ENCODE measurements around the gene SLC44A3.

SLC44A3 gene

DNA sequence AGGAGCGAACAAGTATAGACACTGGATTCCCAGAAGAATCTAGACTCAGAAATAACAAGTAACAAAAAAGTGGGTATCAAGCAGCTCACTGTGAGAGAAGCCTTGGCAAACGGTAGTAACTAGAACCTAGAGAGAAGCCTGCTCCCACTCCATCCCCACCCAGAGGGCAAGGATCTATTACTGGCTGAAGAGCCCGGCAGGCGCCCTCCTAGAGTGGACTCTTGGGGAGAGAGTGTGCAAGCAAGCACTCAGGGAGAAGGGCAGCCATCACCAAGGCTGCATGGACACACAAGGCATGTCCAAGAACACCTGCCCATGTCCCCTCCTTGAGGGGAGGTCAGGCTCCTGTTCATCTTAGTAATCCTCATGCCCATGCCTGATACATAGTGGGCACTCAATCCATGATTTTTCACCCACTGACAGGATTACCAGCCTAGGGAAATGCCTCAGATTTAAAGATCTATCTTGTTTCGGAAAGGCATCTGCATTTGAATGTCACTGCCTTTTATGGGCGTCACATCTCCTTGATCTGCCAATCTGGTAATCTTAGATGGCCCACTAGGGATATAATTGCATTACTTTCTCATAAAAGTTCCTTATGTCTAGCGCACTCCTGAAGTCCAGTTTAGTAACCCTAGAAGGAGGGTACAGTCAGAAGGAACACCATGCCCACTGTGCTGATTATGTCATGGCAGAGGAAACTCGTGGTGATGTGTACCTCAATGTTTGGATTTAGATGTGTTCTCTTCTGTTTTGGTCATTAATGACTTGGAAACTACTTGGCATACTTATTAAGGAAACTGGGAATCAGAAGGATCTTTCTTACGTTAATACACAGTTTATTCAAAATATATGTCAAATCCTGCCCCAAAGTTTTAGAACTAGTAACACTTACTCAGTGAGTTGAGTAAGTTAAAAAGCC lies 92.4 kb downstream of the SLC44A3 start:
- no peak for ATAC-seq

DNA sequence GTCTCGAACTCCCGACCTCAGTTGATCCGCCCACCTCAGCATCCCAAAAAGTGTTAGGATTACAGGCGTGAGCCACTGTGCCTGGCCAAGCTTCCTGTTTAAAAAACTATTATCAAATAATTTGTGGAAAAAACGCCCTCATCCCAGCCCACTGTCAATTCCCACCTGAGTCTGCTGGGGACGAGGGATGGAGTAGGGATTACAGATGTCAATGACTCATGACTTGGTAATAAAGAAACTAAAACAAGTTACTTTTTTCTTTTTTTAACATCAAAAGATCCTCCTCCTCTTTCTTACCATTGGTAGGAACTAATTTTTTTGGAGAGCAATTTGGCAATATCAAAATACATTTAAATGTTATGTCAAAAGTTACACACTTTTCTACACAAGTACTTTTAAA lies 97.1 kb downstream of the SLC44A3 start:
- ATAC-seq, result no peak

DNA sequence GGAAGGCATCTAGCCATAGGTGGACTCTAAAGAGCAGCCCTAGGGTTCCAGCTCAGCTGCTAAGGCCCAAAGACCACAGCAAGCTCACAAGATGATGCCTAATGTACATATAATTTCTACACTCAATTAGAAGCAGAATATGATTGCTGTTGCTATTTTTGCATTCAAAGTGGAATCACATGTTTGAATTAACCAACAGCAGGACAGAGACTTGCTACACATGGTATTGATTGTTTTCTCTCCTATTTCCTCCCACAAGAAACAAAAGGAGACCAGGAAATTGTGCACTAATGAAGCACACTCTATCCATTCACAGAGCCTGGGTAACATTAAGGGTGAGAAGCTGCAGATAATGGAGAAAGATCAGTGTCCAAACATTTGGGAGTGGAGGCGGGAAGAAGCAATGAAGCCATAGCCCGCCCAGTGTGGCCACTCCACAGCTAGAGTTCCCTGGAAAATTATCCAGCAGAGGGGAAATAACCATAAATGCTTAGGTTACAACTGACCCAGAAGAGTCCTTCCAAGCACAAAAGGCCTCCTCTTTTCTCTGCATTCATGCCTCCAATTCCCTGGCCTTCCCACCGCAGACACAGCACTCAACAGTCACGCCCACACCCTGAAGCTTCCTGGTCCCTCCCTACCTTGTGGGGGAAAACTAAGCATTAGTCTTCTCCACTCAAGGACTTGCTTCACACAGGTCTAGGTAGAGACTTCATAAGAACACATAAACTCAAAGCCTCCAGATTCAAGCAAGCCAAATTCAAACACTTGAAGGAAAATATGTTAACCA lies 99.3 kb downstream of the SLC44A3 start:
- no peak for ATAC-seq

DNA sequence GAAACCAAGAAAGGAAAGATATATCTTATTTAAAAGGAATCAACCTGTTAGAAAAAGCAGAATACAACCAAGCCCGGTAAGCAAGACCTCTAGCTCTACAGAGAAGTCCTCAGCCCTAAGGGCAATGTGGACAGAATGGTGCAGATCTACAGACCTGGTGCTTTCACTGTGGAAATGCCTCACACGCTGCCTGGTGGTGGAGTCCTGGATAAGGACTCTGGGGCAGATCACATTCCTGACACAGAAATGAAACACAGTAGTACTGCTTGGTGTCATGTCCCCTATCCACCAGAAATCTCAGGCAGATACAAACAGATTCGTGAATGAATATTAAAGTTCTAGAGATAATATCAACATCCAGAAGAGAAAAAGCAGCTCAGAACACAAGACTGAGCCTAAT lies 99.9 kb downstream of the SLC44A3 start:
- ATAC-seq, result no peak

DNA sequence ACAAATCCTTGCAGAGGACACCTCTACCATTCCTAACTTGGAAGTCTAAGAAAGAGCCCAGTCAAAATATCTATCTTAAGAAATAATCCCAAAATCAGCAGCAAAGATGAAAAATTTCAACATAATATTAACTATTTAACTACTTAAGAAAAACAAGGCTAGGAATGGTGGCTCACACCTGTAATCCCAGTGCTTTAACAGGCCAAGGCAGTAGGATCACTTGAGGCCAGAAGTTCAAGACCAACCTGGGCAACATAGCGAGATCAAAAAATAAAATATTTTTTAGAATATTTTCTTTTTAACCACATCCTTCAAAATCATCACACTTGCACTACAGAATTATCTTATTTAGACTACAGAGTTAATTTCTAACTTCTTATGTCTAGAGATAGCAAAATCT lies 101.8 kb downstream of the SLC44A3 start:
- ATAC-seq, result no peak

DNA sequence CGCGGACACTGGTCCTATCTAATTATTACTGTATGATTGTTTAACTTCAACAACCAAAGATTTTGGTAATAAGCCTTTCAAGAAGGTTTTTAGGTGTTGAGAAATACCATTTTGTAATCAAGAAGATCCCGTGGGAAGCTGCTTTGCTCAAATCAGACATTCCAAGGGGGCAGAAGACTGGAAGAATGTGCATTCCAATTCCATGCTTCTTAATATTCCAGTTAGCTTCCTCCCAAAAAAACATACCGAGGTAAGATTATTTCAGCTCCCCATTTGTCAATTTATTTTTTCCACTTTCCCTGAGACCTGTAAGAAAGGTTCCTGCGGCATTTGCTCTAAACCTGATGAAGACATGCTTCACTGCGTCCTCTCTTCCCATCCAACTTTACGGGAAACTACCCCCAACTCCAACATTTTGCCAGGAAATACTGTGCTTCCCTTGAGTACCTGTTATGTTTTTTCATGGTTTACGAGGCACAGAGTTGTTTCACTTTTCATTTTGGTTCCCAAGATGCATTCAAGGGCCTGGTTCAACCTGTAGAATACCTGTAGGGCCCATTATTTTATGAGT lies 102.7 kb downstream of the SLC44A3 start:
- ATAC-seq, result no peak

DNA sequence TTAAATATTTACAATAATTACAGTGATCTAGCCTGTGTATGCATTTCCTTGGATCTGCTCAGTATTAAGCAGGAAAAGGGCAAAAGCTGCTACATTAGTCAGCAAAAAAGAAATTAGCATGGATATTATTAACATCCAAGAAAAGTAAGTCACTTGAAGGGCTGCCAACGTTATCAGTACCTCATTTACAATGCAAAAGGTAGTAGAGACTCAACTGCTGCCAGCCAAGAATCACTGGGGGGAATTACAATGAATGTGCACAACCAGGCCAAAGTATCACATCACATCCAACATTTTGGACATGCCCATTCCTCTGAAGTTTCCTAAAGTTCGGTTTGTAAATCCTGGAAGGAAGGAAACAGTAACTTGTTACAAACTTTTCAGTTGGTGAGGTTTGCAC lies 104.8 kb downstream of the SLC44A3 start:
- ATAC-seq, result no peak

DNA sequence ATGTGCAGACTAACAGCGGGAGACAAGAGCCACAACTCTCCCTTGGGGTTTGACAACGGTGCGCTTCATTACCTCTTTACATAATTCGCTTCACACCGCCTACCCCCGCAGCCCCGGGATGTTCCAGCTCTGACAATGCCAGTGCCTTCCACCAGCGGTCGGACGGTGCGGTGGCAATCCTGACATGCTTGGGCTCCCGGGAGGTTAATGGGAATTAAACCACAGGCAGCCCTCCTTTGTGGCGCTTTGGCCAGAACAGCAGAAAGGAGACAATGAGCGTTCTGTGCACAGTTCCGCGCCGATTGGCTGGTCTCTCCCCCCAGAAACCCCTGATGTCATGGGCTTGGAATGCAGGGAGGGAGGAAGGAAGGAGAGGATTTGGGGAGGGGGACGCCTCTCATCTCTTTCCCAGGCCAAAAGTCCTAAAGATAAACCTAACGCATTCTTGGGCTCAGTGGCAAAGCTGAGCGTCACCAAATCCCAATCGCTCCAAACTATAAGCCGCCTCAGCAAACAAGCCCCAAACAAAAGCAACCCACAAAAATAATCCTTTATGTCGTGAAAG lies 105.5 kb downstream of the SLC44A3 start:
- no peak for ATAC-seq

DNA sequence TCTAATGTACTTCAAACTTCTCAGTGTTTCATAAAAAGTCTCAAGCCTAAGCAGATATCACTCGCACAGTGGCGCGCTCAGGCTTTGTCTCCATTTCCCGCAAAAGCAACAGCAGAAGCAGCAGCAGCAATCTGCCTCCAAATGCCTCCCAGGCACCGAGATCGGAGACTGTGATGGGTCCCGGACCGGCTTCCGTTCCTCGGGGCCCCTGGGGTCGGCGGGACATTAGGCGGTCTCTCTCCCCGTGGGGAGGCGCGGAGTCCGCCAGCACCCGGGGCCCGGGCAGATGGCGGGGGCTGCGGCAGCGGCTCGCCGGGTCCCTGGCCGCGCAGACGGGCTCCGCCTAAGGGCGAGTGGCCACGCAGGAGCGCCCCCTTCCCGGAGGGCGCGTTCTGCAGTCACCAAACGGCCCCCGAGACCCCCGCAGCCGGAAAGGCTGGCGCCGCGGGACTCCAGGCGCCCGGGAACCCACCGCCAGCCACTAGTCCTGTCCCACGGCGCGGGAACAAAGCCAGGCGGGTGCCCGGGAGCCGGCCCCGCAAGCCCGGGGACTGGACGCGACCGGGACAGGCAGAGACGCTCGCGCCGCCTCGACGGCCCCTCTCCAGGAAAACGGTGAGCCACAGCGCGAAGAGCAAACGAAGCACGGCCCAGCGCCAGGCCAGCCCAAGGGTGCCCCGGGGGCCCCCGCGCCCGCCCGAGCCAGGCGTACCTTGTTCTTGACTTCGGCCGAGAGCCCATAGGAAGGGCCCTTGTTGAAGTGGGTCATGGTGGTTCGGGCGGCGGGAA lies 106.2 kb downstream of the SLC44A3 start:
- ATAC-seq, result peak; percentile 21 to 27

DNA sequence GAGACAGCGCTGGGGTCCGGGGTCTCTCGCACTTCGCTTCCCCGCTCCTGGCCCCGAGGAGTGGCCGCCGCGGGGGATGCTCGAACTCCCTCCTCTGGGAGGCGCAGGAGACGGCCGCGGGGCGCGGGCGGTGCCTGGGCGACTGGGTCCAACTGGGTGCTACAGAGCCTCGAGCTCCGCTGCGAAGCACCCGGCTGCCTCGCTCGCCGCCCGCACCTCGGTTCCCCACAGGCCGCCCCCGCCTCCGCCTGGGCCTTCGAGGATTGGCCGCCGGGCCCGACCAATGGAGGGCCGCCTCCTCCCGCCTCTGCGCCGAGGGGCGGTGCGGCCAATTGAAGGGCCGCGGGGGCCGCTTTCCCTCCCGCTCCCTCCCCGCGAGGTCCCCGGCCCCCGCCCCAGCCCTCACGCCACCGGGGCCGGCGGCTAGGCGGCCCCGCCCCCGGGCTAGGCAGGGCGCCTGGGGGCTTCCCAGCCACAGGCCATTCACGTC lies 106.8 kb downstream of the SLC44A3 start, which contains the start of gene CNN3:
CNN3 (minus strand) TSS at position 196 of the 490 bp plus-strand sequence. CDS start 216 bp downstream, outside the sequence.
- peak; percentile 80 to 83 for ATAC-seq

DNA sequence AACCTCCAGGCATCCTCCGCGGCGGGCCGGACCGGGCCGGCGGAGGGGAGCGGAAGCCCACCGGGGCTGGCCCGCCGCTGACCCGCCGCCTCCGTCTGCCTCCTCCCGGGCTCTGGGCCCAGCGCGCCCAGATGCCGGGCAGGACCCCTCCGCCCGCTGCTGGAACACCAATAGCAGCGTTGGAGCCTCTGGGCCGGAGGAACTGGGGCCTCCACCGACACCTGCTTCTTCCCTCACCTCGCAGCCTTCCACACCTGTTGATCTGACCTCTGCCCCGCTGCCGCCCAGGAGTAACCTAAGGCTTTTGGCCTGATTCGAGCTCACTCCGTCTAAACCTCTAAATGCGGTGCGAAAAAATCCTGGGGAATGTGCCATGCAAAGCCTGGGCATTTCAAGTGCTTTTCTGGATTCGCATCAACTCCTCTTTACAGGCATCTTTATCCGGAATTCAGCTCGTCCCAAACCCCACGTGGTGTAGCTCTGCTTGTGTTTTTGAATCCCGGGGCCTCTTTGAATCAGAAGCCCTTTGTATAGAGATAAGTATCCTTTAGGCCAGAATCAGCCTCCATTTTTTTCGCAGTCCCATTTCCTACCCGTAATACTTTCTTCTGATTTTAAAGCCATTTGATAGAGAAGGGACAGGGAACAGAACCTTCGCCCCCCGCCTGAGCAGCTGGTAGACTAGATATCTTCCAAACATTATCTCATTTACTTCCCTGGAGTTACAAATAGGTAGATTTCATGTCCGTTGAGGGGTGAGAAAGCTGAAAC lies 107.4 kb downstream of the SLC44A3 start:
- ATAC-seq, result peak in 1 of 2 donors; percentile 5

DNA sequence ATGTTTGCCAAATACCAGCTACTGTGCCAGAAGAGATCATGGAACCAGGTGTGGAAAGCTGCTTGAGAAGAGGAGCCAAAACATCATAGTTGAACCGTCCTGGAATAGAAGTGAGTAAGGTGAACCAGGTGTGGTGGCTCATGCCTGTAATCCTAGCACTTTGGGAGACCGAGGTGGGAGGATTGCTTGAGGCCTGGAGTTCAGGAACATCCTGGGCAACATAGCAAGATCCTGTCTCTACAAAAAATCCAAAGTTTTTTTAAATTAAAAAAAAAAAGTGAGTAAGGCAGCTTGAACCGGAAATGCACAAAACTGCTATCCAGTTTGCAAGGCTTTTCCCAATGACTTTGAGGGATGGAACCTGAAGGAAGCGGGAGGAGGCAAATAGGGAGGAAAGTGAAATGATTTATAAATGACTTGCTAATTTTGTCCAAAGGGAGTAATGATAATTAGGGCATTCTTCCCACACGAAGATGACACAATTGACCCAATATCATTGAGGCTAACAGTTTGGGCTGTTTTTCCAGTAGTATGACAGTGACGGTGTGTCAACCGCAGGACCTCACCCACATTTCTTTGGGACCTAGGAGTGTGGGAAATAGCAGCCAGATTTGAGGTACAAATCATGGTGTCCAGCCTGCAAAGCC lies 108.3 kb downstream of the SLC44A3 start:
- no peak for ATAC-seq

DNA sequence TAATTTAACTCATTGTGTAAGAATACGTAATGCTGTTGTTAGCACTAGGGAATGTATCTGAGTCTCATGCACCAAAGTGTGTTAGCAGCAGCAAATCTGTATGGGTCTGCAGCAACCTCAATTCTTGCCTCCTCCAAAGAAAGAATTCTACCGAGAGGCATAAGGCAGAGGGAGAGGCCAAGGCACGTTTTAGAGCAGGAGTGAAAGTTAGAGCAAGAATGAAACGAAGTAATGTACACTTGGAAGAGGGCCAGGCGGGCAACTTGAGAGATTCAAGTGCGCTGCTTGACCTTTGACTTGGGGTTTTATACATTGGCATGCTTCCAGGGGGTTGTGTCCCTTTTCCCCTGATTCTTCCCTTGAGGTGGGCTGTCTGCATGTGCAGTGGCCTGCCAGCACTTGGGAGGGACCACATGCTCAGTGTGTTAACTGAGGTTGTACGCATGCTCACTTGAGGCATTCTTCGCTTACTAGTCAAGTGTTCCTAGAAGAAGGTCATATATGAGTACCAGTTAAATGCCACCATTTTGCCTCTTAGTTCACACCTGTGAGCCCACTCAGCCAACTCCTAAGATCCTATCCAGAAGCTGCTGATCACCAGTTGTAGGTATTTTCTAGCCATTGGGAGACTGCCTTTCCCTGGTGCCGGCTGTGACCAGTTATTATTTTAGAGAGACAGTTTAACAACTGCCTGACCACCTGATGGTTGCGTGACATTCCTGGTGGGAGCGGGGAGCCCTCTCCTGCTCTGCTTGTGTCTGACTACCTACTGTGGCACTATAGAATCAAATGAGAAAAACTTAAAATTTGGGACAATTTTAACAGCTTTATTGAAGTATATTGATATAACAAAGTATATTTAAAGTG lies 109.4 kb downstream of the SLC44A3 start:
- ATAC-seq, result no peak

DNA sequence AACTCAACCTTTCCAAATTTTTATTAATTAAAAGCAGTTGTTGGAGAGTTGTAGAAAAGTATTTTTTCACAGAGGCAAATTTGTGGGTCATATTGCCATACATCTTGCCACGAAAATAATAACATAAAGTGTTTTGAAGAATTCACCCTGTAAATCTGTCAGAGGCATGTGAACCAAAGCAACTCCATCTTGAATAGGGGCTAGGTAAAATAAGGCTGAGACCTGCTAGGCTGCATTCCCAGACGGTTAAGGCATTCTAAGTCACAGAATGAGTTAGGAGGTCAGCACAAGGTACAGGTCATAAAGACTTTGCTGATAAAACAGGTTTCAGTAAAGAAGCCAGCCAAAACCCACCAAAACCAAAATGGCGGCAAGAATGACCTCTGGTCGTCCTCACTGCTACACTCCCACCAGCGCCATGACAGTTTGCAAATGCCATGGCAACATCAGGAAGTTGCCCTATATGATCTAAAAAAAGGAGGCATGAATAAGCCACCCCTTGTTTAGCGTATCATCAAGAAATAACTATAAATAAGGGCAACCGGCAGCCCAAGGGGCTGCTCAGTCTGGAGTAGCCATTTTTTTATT lies 111.2 kb downstream of the SLC44A3 start:
- ATAC-seq, result no peak

DNA sequence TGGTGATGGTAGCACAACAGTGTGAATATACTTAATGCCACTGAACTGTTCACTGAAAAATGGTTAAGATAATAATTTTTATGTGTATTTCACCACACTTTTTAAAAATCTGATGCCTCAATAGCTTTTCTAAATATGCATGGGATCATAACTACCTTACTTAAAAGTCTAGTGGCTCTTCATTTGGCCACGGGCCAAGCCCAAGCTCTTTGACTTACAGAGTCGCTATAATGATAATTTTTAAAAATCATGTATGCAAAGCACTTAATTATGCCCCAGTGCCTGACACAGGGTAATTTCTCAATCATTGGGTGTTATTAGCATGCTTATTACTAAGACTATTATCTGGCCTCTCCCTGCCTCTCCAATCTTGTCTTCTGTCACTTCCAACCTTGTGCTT lies 114.4 kb downstream of the SLC44A3 start:
- no peak for ATAC-seq

DNA sequence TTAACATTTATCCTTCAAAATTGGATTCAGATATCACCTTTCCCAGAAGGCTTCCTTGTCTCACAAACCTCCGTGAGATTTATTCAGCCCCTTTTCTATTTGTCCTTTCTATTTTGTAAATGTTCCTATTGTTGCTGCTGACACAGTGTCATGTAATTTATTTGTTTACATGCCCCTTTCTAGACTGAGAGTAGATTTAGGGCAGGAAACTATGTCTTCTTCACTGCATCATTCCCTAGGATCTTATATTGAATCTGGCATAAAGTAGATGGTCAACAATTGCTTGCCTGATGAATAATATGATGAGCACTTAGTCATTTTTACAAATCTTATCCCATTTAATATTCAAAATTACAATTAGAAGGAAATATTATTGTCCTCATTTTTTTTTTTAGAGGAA lies 114.9 kb downstream of the SLC44A3 start:
- no peak for ATAC-seq

DNA sequence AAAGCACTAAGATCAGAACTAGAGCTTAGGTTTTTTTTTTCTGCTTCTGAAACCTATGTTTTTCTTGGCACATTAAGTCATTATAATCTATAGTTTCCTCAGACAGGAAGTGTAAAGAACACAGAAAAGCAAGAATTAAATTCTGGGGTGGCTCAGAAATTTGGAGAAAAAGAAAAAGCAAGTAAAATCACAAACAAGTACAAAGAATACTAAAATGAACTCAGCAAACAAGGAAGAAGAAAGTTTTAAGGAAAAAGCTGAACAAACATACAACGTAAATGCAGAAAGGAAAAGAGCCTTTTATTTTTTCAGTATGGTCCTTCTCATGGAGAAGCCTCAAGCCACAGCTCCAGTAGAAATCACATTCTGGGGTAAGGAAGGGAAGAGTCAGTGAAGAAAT lies 115.3 kb downstream of the SLC44A3 start:
- ATAC-seq, result no peak

DNA sequence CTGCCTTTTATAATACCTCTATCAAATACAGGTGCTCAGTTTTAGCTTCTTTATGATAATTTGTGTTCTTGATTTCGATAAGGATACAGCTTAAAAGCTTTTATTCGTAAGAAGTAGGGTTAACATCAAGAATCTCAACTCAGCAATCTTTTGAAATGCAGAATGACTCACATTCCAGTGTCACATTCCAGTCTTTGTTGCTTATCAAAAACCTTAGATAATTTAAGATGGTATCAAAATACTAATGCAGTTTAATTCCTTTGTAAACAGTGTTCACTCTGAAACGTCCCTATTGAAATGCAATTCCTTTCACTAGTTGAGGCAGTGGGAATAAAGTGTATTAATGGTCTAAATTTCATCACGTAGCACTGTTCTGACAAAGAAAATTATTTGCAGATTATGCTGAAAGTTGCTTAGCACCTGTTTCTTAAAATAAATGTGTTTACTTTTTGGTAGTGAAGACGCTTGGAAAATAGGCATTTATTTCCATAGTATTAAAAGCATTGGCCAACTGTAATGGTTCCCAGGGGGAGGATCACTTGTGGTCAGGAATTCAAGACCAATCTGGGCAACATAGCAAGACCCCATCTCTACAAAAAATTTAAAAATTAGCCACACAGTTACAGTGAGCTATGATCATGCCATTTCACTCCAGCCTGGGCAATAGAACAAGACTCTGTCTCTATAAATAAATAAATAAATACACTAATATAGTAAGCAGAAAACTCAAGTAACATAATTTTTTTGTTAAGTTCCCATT lies 116.9 kb downstream of the SLC44A3 start:
- ATAC-seq, result no peak
